Measurements from ENCODE around the gene LCORL.

Gene LCORL

DNA sequence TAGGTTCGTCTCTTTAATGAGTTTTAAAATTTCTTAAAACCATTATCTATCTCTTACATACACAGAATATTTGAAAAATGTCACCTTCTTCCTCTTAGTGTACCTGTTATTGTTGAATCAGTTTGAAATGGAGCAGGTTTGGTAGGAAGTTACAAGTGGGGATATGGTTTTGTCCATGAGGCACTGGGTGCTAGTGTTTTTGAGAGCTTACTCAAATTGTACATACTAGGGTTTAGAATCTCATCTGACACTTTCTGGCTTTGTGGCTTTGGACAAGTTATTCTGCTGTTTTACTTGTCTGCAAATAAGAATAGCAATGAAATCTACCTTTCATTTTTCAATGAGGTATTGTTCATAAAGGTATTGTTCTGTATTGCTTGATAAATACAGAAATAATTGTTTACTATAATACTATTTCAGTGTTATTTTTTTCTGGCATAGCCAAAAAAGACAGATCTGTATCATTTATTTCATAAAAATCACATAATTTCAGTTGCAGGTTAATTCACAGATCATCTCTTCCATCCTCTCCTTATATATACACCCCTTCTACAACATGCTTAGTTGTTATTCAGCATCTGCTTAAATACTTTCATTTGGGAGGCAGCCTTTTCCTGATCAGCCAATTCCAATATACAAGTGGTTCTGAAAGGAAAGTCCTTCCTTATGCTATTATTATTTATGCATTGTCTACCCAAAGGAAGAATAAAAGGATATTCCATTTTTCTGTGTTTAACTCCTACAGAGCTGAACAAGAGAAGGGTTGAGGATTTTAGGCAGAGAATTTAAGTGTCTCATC lies 197.5 kb downstream of the LCORL start:
- no peaks in the 10 kb centered on the region for H3K9me3 ChIP-seq
- no peak overlapping the region for H3K4me3 ChIP-seq (ENCODE audit: low read depth, low read length)
- H3K36me3 ChIP-seq: peaks cover 87% of the 10 kb centered on the region
- no peaks in the 10 kb centered on the region for H3K4me1 ChIP-seq
- no peaks in the 10 kb centered on the region for H3K27me3 ChIP-seq
- DNase-seq: no peak
- TF ChIP-seq, protein P1, sequence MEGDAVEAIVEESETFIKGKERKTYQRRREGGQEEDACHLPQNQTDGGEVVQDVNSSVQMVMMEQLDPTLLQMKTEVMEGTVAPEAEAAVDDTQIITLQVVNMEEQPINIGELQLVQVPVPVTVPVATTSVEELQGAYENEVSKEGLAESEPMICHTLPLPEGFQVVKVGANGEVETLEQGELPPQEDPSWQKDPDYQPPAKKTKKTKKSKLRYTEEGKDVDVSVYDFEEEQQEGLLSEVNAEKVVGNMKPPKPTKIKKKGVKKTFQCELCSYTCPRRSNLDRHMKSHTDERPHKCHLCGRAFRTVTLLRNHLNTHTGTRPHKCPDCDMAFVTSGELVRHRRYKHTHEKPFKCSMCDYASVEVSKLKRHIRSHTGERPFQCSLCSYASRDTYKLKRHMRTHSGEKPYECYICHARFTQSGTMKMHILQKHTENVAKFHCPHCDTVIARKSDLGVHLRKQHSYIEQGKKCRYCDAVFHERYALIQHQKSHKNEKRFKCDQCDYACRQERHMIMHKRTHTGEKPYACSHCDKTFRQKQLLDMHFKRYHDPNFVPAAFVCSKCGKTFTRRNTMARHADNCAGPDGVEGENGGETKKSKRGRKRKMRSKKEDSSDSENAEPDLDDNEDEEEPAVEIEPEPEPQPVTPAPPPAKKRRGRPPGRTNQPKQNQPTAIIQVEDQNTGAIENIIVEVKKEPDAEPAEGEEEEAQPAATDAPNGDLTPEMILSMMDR (IDR thresholded peaks at IDR 0.05; ENCODE audit: low read depth, low read length): no peak

DNA sequence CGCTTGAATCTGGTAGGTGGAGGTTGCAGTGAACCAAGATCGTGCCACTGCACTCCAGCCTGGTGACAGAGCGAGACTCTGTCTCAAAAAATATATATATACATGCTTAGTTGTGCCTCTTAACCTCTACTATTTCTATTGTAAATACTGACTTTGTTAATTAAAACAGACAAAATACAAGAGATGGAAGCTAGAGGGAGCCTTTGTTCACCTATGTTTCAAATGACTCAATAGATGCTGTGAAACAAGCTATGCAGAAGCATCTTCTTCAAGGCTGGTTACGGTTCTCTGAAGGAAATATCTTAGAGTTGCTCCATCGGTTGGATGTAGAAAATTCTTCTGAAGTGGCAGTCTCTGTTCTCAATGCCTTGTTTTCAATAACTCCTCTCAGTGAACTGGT lies 204.5 kb downstream of the LCORL start:
- H3K4me3 ChIP-seq (ENCODE audit: low read depth, low read length): no peak overlapping the region
- DNase-seq: no peak
- peaks cover 70% of the 10 kb centered on the region for H3K36me3 ChIP-seq
- H3K4me1 ChIP-seq: no peaks in the 10 kb centered on the region; the same call in 1 of the 2 replicates
- H3K27me3 ChIP-seq: no peaks in the 10 kb centered on the region
- TF ChIP-seq, protein P1 (IDR thresholded peaks at IDR 0.05; ENCODE audit: low read depth, low read length): peak; percentile 58
- H3K9me3 ChIP-seq: no peaks in the 10 kb centered on the region

DNA sequence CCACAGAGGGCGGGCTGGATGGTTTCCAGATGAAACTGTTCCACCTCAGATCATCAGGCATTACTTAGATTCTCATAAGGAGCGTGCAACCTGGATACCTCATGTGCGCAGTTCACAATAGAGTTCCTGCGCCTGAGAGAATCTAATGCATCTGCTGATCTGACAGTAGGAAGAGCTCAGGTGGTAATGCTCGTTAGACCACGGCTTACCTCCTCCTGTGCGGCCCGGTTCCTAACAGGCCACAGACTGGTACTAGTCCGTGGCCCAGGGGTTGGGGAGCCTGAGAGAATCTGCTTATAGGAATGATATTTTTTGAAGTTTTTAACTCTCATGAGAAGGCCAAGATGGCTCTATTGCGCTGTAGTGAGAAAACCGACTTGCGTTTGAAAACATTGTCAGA lies 205.4 kb downstream of the LCORL start:
- peaks cover 64% of the 10 kb centered on the region for H3K36me3 ChIP-seq
- H3K27me3 ChIP-seq: no peaks in the 10 kb centered on the region
- TF ChIP-seq, protein P1 (IDR thresholded peaks at IDR 0.05; ENCODE audit: low read depth, low read length): no peak
- H3K4me1 ChIP-seq: no peaks in the 10 kb centered on the region; the same call in 1 of the 2 replicates
- H3K9me3 ChIP-seq: no peaks in the 10 kb centered on the region
- no peak for DNase-seq
- no peak overlapping the region for H3K4me3 ChIP-seq (ENCODE audit: low read depth, low read length)

DNA sequence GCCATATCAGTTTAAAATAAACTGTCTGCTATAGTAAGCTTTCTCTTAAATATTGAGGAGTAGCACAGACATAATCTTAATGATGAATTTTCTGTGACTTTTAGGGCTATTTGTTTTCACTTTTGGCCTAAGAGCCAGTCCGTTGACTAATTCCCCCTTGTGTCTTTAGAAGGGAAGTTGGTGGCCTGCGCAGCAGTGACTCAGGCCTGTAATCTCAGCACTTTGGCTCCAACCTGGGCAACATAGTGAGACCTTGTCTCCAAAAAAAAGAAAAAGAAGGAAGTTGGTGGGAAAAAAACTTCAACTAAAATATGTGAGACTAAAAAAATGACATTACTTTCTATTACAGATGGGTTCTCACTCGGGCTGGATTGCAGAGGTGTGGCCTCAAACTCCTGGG lies 207.4 kb downstream of the LCORL start:
- Histone ChIP-seq H3K27me3 (no peaks in the 10 kb centered on the region), H3K4me3 (ENCODE audit: low read depth, low read length) (no peak overlapping the region), H3K4me1 (no peaks in the 10 kb centered on the region; the same call in 1 of the 2 replicates), H3K36me3 (peaks cover 49% of the 10 kb centered on the region), H3K9me3 (no peaks in the 10 kb centered on the region)
- no peak for DNase-seq
- TF ChIP-seq, protein P1 (IDR thresholded peaks at IDR 0.05; ENCODE audit: low read depth, low read length): no peak

DNA sequence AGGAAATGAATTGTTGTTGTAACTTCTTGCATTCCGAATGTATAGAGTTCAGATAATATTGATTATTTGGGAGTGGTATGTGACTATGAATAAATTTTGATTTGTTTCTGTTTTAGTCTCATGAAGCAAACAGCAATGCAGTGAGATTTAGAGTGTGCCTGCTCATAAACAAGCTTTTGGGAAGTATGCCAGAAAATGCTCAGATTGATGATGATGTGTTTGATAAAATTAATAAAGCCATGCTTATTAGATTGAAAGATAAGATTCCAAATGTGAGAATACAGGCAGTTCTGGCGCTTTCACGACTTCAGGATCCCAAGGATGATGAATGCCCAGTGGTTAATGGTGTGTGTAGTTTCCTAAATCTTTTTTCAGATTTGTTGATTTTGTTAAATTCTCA lies 208.8 kb downstream of the LCORL start:
- Histone ChIP-seq H3K4me1 (peaks cover 1% of the 10 kb centered on the region; the same call in 1 of the 2 replicates), H3K27me3 (no peaks in the 10 kb centered on the region), H3K4me3 (ENCODE audit: low read depth, low read length) (peak overlapping the region; percentile 87), H3K9me3 (no peaks in the 10 kb centered on the region), H3K36me3 (peaks cover 40% of the 10 kb centered on the region)
- DNase-seq: no peak
- TF ChIP-seq, protein P1 (IDR thresholded peaks at IDR 0.05; ENCODE audit: low read depth, low read length): no peak

DNA sequence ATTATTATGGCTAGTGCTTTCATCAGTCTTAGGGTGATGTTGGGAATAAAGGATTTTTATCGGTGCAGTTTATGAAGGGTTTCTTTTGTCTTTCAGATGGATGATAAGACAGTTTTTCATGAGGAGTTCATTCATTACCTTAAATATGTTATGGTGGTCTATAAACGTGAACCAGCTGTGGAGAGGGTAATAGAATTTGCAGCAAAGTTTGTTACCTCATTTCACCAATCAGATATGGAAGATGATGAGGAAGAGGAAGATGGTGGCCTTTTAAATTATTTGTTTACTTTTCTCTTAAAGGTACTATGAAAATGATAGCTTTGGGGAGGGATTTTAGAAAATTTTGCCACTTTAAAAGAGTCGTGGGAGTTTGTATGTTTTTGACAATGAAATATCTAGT lies 209.4 kb downstream of the LCORL start:
- Histone ChIP-seq H3K4me3 (ENCODE audit: low read depth, low read length) (peak overlapping the region; percentile 87), H3K9me3 (no peaks in the 10 kb centered on the region), H3K36me3 (peaks cover 37% of the 10 kb centered on the region), H3K4me1 (peaks cover 6% of the 10 kb centered on the region; the same call in 1 of the 2 replicates), H3K27me3 (no peaks in the 10 kb centered on the region)
- TF ChIP-seq, protein P1 (IDR thresholded peaks at IDR 0.05; ENCODE audit: low read depth, low read length): no peak
- no peak for DNase-seq
